ENCODE data around the gene EXOSC10.

- TF ChIP-seq ZNF384 (IDR thresholded peaks at IDR 0.05) (no peak), ARNT (IDR thresholded peaks at IDR 0.05) (no peak), BHLHE40 (IDR thresholded peaks at IDR 0.05; ENCODE audit: borderline replicate concordance) (no peak), L3MBTL2 (conservative IDR thresholded peaks at IDR 0.05) (no peak), CTBP1 (IDR thresholded peaks at IDR 0.05; ENCODE audit: borderline replicate concordance) (no peak), LEF1 (IDR thresholded peaks at IDR 0.05; ENCODE audit: borderline replicate concordance) (no peak), SP1 (IDR thresholded peaks at IDR 0.05) (no peak), SUZ12 (IDR thresholded peaks at IDR 0.05) (no peak), FOXM1 (IDR thresholded peaks at IDR 0.05; ENCODE audit: borderline replicate concordance) (no peak), ELF4 (IDR thresholded peaks at IDR 0.05) (no peak)
These were observed 34.7 kb upstream of the EXOSC10 start for GRCh38 chr1:11134251-11134897.

All from HEK293T (cell line).